Loucy (cell line): Measurements from ENCODE around the gene MRPL48.

ENCODE experiments used
- EZH2phosphoT487 ChIP-seq: fragments of 200-600 bp; IDR thresholded peaks from 2 replicates; pipeline ENCODE4 v1.6.1; 2018; ENCODE audit warnings: antibody characterized with exemption, mild to moderate bottlenecking, moderate library complexity, borderline replicate concordance
- TF ChIP-seq, protein P1 (sequence below): fragments of 200-600 bp; sonication (generic); conservative IDR thresholded peaks from 2 replicates; pipeline ENCODE4 v1.5.1; 2014; ENCODE audit warnings: mild to moderate bottlenecking, antibody characterized with exemption, low read length

DNA sequence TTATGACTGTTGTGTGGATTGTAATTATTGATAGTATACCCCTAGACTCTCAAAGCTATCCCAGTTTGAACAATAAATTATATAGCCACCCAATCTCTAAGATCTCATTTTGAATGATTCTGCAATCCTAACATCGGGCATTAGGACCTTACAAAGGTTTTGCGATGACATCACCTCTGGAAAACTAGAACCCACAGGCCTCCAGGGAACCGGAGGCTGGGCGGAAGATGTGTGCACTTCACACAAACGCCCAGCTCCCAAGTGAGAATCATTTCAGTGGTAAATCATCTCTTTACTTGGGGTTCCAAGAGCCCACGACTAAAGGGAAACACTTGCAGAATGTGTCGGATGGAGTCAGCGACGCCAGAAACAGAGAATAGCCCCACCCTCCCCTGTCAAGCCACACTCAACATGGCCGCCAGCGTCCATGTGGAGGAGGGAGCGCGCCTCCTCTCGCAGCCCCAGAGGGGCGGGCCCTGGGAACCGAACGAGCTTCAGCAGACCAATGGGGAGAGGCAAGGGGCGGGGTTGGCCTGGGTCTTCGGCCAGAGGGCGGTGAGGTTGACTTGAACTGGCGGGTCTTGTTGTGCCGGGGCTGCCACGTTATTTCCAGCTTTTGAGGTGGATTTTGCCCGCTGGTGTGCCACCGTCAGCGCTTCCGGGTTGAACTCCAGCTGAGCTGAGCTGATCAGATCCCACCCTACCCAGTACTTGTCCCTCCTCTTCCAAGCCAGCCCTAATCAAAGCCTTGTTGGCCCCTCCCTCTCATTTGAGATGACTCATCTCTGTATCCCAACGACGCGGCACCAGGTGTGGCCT is 8.4 kb upstream of the MRPL48 start:
- TF ChIP-seq, protein P1, sequence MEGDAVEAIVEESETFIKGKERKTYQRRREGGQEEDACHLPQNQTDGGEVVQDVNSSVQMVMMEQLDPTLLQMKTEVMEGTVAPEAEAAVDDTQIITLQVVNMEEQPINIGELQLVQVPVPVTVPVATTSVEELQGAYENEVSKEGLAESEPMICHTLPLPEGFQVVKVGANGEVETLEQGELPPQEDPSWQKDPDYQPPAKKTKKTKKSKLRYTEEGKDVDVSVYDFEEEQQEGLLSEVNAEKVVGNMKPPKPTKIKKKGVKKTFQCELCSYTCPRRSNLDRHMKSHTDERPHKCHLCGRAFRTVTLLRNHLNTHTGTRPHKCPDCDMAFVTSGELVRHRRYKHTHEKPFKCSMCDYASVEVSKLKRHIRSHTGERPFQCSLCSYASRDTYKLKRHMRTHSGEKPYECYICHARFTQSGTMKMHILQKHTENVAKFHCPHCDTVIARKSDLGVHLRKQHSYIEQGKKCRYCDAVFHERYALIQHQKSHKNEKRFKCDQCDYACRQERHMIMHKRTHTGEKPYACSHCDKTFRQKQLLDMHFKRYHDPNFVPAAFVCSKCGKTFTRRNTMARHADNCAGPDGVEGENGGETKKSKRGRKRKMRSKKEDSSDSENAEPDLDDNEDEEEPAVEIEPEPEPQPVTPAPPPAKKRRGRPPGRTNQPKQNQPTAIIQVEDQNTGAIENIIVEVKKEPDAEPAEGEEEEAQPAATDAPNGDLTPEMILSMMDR, result no peak
- TF ChIP-seq EZH2phosphoT487, result no peak
